Right lobe of liver (tissue), 4 donors: ENCODE measurements around the gene XPO6.

ENCODE experiments used
- CTCF ChIP-seq, 4 donors: fragments of 200-600 bp in 3 of 4; fragments of 450-650 bp in 1 of 4; IDR thresholded peaks; one replicate each; pipeline versions ENCODE4 v1.5.1 to v1.8.0; 2016 to 2022; ENCODE audit warnings: antibody characterized with exemption in 4 of 4, mild to moderate bottlenecking in 2 of 4
- POLR2A ChIP-seq: fragments of 450-650 bp; IDR thresholded peaks from one replicate; pipeline ENCODE4 v1.6.1; 2017; ENCODE audit warnings: antibody characterized with exemption, mild to moderate bottlenecking
- donor health status: DM: no; HTN: no; CAD: no.
- donor health status: DM: no; HTN: no; CAD: no.
- donor health status: DM: no; HTN: yes; CAD: no.

- TF ChIP-seq CTCF (IDR thresholded peaks at IDR 0.05), result no peak
- TF ChIP-seq POLR2A, result no peak
Measured at GRCh38 chr16:28189245-28189644, 22.5 kb downstream of the XPO6 start.
